22Rv1 (cell line): ENCODE results near the gene RHEBL1.

Source experiments
- CTCF ChIP-seq: fragments of 450-650 bp; IDR thresholded peaks from 2 replicates; pipeline ENCODE4 v1.5.1; 2017; ENCODE audit warnings: mild to moderate bottlenecking
- ZFX ChIP-seq: fragments of 450-650 bp; IDR thresholded peaks from 2 replicates; pipeline ENCODE4 v1.6.1; 2017; ENCODE audit warnings: antibody characterized with exemption, borderline replicate concordance

- TF ChIP-seq CTCF (no peak), ZFX (no peak)
Measured at GRCh38 chr12:49092816-49093406, 23.1 kb upstream of the RHEBL1 start.
